DOHH2 (cell line): ENCODE measurements around the gene SMARCD3.

Experiments
- H3F3A ChIP-seq: fragments of 200-600 bp; sonication (generic), shearing (Covaris generic); 2 replicates; pipeline ENCODE4 v1.6.0; 2016; ENCODE audit warnings: antibody characterized with exemption, mild to moderate bottlenecking; ENCODE audit not compliant: control insufficient read depth, insufficient read depth
- H3K27ac ChIP-seq: fragments of 200-600 bp; sonication (generic); 2 replicates; pipeline ENCODE4 v1.5.1; 2014; ENCODE audit warnings: low read depth, mild to moderate bottlenecking, low read length, moderate library complexity
- H3K27me3 ChIP-seq: fragments of 200-600 bp; sonication (generic); 2 replicates; pipeline ENCODE4 v1.6.1; 2014; ENCODE audit warnings: mild to moderate bottlenecking, low read length, mixed read lengths; ENCODE audit not compliant: control insufficient read depth
- H3K36me3 ChIP-seq: fragments of 200-600 bp; sonication (generic); 2 replicates; pipeline ENCODE4 v1.6.1; 2014; ENCODE audit warnings: mild to moderate bottlenecking, low read length, moderate library complexity, mixed read lengths; ENCODE audit not compliant: control insufficient read depth
- H3K4me1 ChIP-seq: fragments of 200-600 bp; sonication (generic); 2 replicates; pipeline ENCODE4 v1.6.1; 2014; ENCODE audit warnings: mild to moderate bottlenecking, low read length, mixed read lengths; ENCODE audit not compliant: control insufficient read depth
- H3K4me2 ChIP-seq: fragments of 200-600 bp; sonication (generic); 2 replicates; pipeline ENCODE4 v1.6.0; 2014; ENCODE audit warnings: mild to moderate bottlenecking, low read length, moderate library complexity
- H3K4me3 ChIP-seq: fragments of 200-600 bp; sonication (generic); 2 replicates; pipeline ENCODE4 v1.5.1; 2014; ENCODE audit warnings: mild to moderate bottlenecking, low read length, mixed read lengths
- H3K79me2 ChIP-seq: fragments of 200-600 bp; sonication (generic); 2 replicates; pipeline ENCODE4 v1.6.1; 2014; ENCODE audit warnings: mild to moderate bottlenecking, low read length, mixed read lengths; ENCODE audit not compliant: control insufficient read depth
- H3K9me2 ChIP-seq: fragments of 200-600 bp; sonication (generic); replicated peaks from 2 replicates; pipeline ENCODE4 v1.6.1; 2014; ENCODE audit warnings: mild to moderate bottlenecking, low read length, mixed read lengths; ENCODE audit not compliant: control insufficient read depth
- H3K9me3 ChIP-seq: fragments of 200-600 bp; sonication (generic); 2 replicates; pipeline ENCODE4 v1.6.1; 2014; ENCODE audit warnings: antibody characterized with exemption, low read length, mixed read lengths; ENCODE audit not compliant: control insufficient read depth, insufficient read depth
- H4K20me1 ChIP-seq: fragments of 200-600 bp; sonication (generic); 2 replicates; pipeline ENCODE4 v1.6.0; 2014; ENCODE audit warnings: low read depth, mild to moderate bottlenecking, antibody characterized with exemption, low read length, moderate library complexity; ENCODE audit not compliant: control insufficient read depth, insufficient read depth
- EZH2phosphoT487 ChIP-seq: fragments of 200-600 bp; sonication (generic); IDR thresholded peaks from 2 replicates; pipeline ENCODE4 v1.6.1; 2017; ENCODE audit warnings: borderline replicate concordance, mild to moderate bottlenecking, antibody characterized with exemption, low read length, moderate library complexity, mixed read lengths
- TF ChIP-seq, protein P1 (sequence below): fragments of 200-600 bp; sonication (generic); IDR thresholded peaks from one replicate; pipeline ENCODE4 v1.5.1; 2014; ENCODE audit warnings: antibody characterized with exemption, mild to moderate bottlenecking, low read depth, low read length; ENCODE audit not compliant: poor library complexity, severe bottlenecking

SMARCD3 gene

DNA sequence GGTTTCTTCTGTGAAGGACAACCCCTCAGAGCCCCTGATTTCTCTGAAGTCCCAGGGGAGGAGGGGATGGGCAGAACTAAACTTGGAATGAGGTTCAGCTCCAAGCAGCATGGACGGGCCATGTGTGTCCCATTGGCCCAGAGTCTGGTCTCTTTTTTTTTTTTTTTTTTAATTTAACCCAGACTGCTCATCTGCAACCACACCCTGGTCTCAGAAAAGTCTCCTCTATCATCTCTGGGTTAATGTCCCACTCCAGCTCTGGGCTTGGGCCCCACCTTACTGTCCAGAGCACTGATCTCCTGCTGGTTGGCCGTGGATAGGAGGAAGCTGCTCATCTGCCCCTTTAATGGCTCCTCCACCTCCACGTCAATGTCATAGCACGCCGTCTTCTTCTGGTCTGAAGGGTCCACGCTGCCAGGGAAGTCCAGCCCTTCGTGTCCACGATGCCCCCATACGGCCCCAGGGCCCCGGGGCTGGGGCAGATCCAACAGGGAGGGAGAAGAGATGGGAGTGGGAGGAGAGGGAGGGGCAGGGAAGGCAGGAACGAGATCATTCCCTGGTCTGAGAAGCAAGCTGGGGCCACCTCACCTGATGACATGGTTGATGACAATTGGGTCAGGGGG, 8.5 kb downstream of the SMARCD3 start:
- Histone ChIP-seq H3F3A (no peaks in the 10 kb centered on the region), H3K9me3 (no peaks in the 10 kb centered on the region), H3K27me3 (peaks cover 11% of the 10 kb centered on the region), H4K20me1 (no peaks in the 10 kb centered on the region), H3K4me1 (peaks cover 30% of the 10 kb centered on the region), H3K36me3 (peaks cover 32% of the 10 kb centered on the region), H3K9me2 (no peaks in the 10 kb centered on the region), H3K79me2 (peaks cover 4% of the 10 kb centered on the region), H3K4me2 (no peak overlapping the region), H3K4me3 (no peak overlapping the region), H3K27ac (no peak overlapping the region)
- TF ChIP-seq, protein P1, sequence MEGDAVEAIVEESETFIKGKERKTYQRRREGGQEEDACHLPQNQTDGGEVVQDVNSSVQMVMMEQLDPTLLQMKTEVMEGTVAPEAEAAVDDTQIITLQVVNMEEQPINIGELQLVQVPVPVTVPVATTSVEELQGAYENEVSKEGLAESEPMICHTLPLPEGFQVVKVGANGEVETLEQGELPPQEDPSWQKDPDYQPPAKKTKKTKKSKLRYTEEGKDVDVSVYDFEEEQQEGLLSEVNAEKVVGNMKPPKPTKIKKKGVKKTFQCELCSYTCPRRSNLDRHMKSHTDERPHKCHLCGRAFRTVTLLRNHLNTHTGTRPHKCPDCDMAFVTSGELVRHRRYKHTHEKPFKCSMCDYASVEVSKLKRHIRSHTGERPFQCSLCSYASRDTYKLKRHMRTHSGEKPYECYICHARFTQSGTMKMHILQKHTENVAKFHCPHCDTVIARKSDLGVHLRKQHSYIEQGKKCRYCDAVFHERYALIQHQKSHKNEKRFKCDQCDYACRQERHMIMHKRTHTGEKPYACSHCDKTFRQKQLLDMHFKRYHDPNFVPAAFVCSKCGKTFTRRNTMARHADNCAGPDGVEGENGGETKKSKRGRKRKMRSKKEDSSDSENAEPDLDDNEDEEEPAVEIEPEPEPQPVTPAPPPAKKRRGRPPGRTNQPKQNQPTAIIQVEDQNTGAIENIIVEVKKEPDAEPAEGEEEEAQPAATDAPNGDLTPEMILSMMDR: no peak
- no peak for TF ChIP-seq EZH2phosphoT487

DNA sequence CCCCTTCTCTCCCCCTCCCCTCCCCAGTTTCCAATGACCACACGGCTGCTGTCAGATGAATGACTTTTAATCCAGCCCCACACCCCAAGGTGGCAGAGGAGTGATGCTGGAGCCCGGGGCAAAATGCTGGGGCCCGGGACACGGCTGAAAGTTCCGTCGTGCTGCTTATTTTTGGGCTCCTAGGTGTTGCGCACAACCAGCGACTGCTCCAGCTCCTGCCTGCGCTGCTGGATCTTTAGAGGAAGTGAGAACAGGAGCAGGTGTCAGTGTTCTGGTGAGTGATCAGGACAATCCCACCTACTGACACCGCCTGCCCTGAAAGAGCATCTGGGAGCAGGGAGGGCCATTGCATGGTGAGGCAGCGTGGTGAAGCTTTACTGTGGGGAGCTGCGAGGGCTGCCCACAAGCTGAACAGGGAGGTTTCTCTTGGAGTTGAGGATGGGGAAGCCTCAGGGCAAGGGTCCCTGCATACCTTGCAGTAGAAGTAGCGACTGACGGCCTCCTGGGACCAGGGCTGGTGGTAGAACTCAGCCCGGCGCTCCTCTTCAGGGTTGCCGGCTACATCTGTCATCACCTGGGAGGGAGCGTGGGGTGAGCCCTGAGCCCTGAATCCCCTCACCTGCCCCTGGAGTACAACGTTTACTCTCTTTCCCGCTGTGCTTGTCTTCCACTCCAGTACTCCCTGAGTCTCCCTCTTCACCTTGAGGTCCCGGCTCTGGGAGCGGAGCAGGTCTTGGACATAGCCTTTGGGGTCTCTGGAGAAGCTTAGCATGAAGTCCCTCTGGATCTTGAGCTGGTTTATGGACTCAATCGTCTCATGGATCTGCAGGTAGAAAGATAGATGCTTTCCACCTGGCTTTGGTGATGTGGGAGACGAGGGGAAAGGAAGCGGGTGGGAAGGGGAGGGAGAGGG, 9.3 kb downstream of the SMARCD3 start:
- no peaks in the 10 kb centered on the region for H4K20me1 ChIP-seq

DNA sequence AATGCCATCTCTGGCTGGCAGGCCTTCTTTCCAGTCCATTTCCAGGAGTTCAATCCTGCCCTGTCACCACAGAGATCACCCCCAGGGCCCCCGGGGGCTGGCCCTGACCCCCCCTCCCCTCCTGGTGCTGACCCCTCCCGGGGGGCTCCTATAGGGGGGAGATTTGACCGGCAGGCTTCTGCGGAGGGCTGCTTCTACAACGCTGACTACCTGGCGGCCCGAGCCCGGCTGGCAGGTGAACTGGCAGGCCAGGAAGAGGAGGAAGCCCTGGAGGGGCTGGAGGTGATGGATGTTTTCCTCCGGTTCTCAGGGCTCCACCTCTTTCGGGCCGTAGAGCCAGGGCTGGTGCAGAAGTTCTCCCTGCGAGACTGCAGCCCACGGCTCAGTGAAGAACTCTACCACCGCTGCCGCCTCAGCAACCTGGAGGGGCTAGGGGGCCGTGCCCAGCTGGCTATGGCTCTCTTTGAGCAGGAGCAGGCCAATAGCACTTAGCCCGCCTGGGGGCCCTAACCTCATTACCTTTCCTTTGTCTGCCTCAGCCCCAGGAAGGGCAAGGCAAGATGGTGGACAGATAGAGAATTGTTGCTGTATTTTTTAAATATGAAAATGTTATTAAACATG, 10.2 kb downstream of the SMARCD3 start:
- peaks cover 40% of the 10 kb centered on the region for H3K36me3 ChIP-seq
- no peaks in the 10 kb centered on the region for H3K9me3 ChIP-seq
- H4K20me1 ChIP-seq: 0 out of 2 replicates have a peak, but pooled peaks cover under 1% of the 10 kb centered on the region
- H3K4me2 ChIP-seq: no peak overlapping the region
- H3K4me3 ChIP-seq: no peak overlapping the region
- H3K4me1 ChIP-seq: peaks cover 22% of the 10 kb centered on the region
- H3F3A ChIP-seq: no peaks in the 10 kb centered on the region
- H3K27me3 ChIP-seq: no peaks in the 10 kb centered on the region
- peaks cover 19% of the 10 kb centered on the region for H3K79me2 ChIP-seq
- no peak for TF ChIP-seq EZH2phosphoT487
- TF ChIP-seq, protein P1: no peak
- no peaks in the 10 kb centered on the region for H3K9me2 ChIP-seq
- no peak overlapping the region for H3K27ac ChIP-seq

More for the DNA sequence above, 9.3 kb downstream of the SMARCD3 start:
- Histone ChIP-seq H3K4me3 (no peak overlapping the region), H3K9me3 (no peaks in the 10 kb centered on the region), H3K79me2 (peaks cover 10% of the 10 kb centered on the region), H3K4me2 (no peak overlapping the region), H3K27ac (no peak overlapping the region), H3K4me1 (peaks cover 22% of the 10 kb centered on the region), H3F3A (no peaks in the 10 kb centered on the region), H3K36me3 (peaks cover 38% of the 10 kb centered on the region), H3K9me2 (no peaks in the 10 kb centered on the region), H3K27me3 (peaks cover 6% of the 10 kb centered on the region; the same call in 1 of the 2 replicates)
- TF ChIP-seq EZH2phosphoT487: no peak
- TF ChIP-seq, protein P1: no peak
